ENCODE data around the gene HNRNPA0.

Gene HNRNPA0

GRCh38 chr5:137728048-137728447, 26.1 kb downstream of the HNRNPA0 start:
- Histone ChIP-seq H3K9me3 (ENCODE audit: insufficient read depth, low read depth, low read length) (no peaks in the 10 kb centered on the region), H3K4me1 (ENCODE audit: insufficient read depth, low read length, poor library complexity, severe bottlenecking) (peaks cover 34% of the 10 kb centered on the region), H3K9ac (ENCODE audit: low read depth, low read length, poor library complexity, severe bottlenecking) (no peak overlapping the region), H4K20me1 (ENCODE audit: insufficient read depth, low read length, poor library complexity, severe bottlenecking) (no peaks in the 10 kb centered on the region), H3K9me2 (replicated peaks; ENCODE audit: low read depth, low read length) (no peaks in the 10 kb centered on the region), H3K79me2 (ENCODE audit: insufficient read depth, low read length) (peaks cover 40% of the 10 kb centered on the region; the same call in 1 of the 2 replicates), H2AFZ (ENCODE audit: low read length) (no peak overlapping the region), H3K27me3 (ENCODE audit: insufficient read depth, low read length, poor library complexity, severe bottlenecking) (no peaks in the 10 kb centered on the region), H3K4me2 (ENCODE audit: low read depth, low read length, poor library complexity, severe bottlenecking) (peak overlapping the region; percentile 18), H3K4me3 (ENCODE audit: low read length, poor library complexity, severe bottlenecking) (no peak overlapping the region), H3F3A (ENCODE audit: low read depth) (no peaks in the 10 kb centered on the region), H3K36me3 (ENCODE audit: insufficient read depth, low read length) (no peaks in the 10 kb centered on the region)
- TF ChIP-seq CTCF (conservative IDR thresholded peaks at IDR 0.05; ENCODE audit: low read length) (peak; percentile 37; the same call in 1 of the 2 replicates), EZH2phosphoT487 (IDR thresholded peaks at IDR 0.05; ENCODE audit: borderline replicate concordance) (no peak)

- Histone ChIP-seq H3K4me3 (ENCODE audit: low read length, poor library complexity, severe bottlenecking) (no peak overlapping the region), H3K9me3 (ENCODE audit: insufficient read depth, low read depth, low read length) (no peaks in the 10 kb centered on the region), H3K4me1 (ENCODE audit: insufficient read depth, low read length, poor library complexity, severe bottlenecking) (peaks cover 30% of the 10 kb centered on the region), H3K36me3 (ENCODE audit: insufficient read depth, low read length) (no peaks in the 10 kb centered on the region), H3K4me2 (ENCODE audit: low read depth, low read length, poor library complexity, severe bottlenecking) (no peak overlapping the region), H3K27me3 (ENCODE audit: insufficient read depth, low read length, poor library complexity, severe bottlenecking) (no peaks in the 10 kb centered on the region), H2AFZ (ENCODE audit: low read length) (no peak overlapping the region), H3K9ac (ENCODE audit: low read depth, low read length, poor library complexity, severe bottlenecking) (no peak overlapping the region), H3K9me2 (replicated peaks; ENCODE audit: low read depth, low read length) (no peaks in the 10 kb centered on the region), H3F3A (ENCODE audit: low read depth) (no peaks in the 10 kb centered on the region), H4K20me1 (ENCODE audit: insufficient read depth, low read length, poor library complexity, severe bottlenecking) (no peaks in the 10 kb centered on the region), H3K79me2 (ENCODE audit: insufficient read depth, low read length) (peaks cover 39% of the 10 kb centered on the region; the same call in 1 of the 2 replicates)
- TF ChIP-seq CTCF (conservative IDR thresholded peaks at IDR 0.05; ENCODE audit: low read length) (no peak), EZH2phosphoT487 (IDR thresholded peaks at IDR 0.05; ENCODE audit: borderline replicate concordance) (no peak)
These were observed 26.5 kb downstream of the HNRNPA0 start for GRCh38 chr5:137727623-137728022.

GRCh38 chr5:137724251-137724650, 29.9 kb downstream of the HNRNPA0 start:
- Histone ChIP-seq H3K4me1 (ENCODE audit: insufficient read depth, low read length, poor library complexity, severe bottlenecking) (peaks cover 18% of the 10 kb centered on the region), H3K4me2 (ENCODE audit: low read depth, low read length, poor library complexity, severe bottlenecking) (no peak overlapping the region), H3K9me2 (replicated peaks; ENCODE audit: low read depth, low read length) (no peaks in the 10 kb centered on the region), H3K36me3 (ENCODE audit: insufficient read depth, low read length) (peaks cover 3% of the 10 kb centered on the region; the same call in 1 of the 2 replicates), H2AFZ (ENCODE audit: low read length) (no peak overlapping the region), H3K9me3 (ENCODE audit: insufficient read depth, low read depth, low read length) (no peaks in the 10 kb centered on the region), H3K9ac (ENCODE audit: low read depth, low read length, poor library complexity, severe bottlenecking) (no peak overlapping the region), H3K79me2 (ENCODE audit: insufficient read depth, low read length) (peaks cover 11% of the 10 kb centered on the region; the same call in 1 of the 2 replicates), H4K20me1 (ENCODE audit: insufficient read depth, low read length, poor library complexity, severe bottlenecking) (no peaks in the 10 kb centered on the region), H3K4me3 (ENCODE audit: low read length, poor library complexity, severe bottlenecking) (no peak overlapping the region), H3K27me3 (ENCODE audit: insufficient read depth, low read length, poor library complexity, severe bottlenecking) (no peaks in the 10 kb centered on the region), H3F3A (ENCODE audit: low read depth) (no peaks in the 10 kb centered on the region)
- TF ChIP-seq EZH2phosphoT487 (IDR thresholded peaks at IDR 0.05; ENCODE audit: borderline replicate concordance) = no peak
- TF ChIP-seq CTCF (conservative IDR thresholded peaks at IDR 0.05; ENCODE audit: low read length) = no peak

Data from Loucy (cell line).